Erythroblast (primary cell): ENCODE data around the gene ZNF497.

Source experiments
- GATA1 ChIP-seq: IDR thresholded peaks from 2 replicates; pipeline ENCODE4 v1.6.1; 2011; ENCODE audit warnings: low read depth, mild to moderate bottlenecking, control low read depth, low read length, moderate library complexity
- POLR2A ChIP-seq: IDR thresholded peaks from 2 replicates; pipeline ENCODE4 v1.6.1; 2011; ENCODE audit warnings: mild to moderate bottlenecking, low read length

GRCh38 chr19:58382997-58383603 lies 20.5 kb upstream of the ZNF497 start:
- TF ChIP-seq GATA1: no peak
- TF ChIP-seq POLR2A: no peak
